HG03378 (cell line): Measurements from ENCODE around the gene SUB1.
"Not testable (repeated sequence)": the region's sequence is repeated elsewhere in the genome, so short reads cannot be mapped to it uniquely, and the experiment has no call there.

ENCODE experiments used
- ATAC-seq: cut with Tn5 transposase; IDR thresholded peaks from one replicate; pipeline ENCODE4 v1.9.1; 2021; ENCODE audit warnings: mild to moderate bottlenecking, moderate library complexity; ENCODE audit not compliant: unreplicated experiment

The SUB1 gene

DNA sequence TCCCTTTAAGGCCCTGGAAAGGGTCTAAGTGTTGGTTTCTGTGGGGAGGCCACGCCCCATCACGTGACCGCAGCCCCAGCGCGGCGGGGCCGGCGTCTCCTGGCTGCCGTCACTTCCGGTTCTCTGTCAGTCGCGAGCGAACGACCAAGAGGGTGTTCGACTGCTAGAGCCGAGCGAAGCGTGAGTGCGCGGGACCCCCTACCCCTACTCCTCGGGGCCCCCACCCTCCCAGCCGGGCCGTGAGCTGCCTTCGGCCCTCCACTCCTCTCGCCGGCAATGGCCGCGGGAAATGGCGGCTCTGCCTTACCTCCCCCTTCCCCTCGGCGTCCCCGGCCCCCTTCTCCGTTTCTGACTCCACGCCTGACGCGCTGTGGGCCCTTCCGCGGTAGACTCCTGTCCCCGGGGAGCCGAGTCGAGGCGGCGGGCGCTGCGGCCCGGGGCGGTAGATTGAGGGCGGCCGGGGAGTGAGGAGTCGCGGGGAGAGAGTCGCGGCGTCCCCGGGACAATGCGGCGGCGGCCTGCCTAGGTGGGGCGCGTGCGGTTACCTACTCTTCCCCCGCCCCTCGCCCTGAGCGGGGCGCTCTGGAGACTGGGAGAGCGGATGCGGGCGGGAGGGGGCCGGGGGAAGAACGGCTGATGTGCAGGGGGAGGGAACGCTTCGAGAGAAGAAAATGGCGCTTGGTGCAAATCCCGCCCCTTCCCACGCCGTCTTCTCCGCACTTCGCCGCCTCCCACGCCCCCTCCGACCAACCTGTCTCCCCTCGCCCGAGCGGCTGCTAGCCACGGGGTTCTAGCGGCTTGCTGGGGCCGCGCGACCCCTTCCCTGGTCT, at the start of gene SUB1:
Gene SUB1 (plus strand): TSS at position 112 of the 830 bp plus-strand sequence. CDS start 2,956 bp downstream, outside the sequence.
- ATAC-seq, result peak; percentile 44

DNA sequence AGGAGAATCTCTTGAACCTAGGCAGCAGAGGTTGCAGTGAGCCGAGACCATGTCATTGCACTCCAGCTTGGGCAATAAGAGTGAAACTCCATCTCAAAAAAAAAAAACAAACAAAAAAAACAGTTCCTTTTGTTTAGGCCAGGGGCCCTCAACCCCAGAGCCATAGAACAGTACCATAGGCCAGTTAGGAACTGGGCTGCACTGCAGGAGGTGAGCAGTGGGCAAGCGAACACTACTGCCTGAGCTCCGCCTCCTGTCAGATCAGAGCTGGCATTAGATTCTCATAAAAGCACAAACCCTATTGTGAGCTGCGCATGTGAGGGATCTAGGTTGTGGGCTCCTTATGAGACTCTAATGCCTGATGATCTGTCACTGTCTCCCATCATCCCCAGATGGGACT, 49.1 kb upstream of the SUB1 start:
- ATAC-seq, result no peak

GRCh38 chr5:32537437-32538029, 47.8 kb upstream of the SUB1 start:
- peak; percentile 30 for ATAC-seq

DNA sequence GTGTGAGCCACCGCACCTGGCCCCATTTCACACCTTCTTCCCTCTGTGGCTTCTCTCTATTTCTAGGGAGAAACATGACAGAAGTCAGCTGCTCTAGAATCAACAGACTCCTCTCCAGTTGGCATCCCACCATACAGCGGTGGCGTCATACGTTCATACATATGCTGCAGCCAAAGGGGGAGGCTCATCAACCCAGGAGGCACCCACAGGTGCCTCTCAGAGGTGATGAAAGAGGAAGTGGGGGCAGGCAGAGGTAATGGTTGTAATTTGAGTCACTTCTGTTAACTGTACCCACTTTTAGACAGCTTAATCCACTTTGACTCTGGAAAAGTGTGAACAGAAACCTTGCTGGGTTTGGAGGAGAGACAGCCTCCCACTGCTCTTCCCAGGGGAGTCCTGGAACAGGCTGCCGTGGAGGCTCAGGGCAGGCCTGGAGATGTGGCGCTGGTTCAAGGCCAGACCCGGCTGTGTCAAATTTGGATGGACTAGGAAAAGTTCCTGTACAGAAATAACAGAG, 47.3 kb upstream of the SUB1 start:
- ATAC-seq, result peak; percentile 68

DNA sequence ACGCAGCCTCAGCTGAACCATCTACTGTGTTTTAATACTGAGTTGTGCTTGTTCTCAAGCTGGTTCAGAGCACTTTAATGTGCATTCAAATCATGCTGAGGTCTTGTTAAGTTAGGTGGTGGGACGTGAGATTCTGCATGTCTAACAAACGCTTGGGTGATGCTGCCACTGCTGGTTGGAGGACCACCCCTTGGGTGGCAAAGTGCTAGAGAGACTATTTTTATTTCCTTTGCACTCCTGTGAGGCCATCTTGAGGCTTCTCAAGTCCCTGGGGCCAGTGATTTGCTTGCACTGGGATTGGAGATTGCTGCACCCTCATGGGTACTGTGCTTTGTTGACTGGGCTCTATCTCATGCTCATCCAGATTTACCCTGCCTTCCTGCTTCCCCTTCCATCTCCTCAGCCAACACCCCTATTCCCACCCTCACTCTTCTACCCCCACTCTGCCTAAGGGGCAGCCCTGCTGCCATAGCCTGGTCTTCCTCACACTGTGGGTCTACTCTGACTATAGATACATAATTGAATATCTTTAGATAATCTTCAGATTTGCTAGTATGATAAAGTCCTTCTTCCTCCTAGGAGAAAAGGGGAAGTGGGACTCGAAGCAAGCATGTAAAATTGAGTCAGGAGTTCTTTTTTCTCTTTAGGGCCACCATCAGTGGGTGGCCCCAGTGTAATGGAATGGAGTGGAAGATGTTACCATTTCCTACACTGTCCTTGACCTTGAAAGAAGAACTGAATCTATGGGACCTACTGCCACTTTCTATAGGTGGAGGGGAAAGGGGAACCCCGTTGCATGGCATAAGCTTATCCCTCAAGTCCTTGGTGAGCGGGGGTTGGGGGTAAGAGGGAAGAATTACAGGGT, 45.1 kb upstream of the SUB1 start:
- ATAC-seq, result peak; percentile 25

DNA sequence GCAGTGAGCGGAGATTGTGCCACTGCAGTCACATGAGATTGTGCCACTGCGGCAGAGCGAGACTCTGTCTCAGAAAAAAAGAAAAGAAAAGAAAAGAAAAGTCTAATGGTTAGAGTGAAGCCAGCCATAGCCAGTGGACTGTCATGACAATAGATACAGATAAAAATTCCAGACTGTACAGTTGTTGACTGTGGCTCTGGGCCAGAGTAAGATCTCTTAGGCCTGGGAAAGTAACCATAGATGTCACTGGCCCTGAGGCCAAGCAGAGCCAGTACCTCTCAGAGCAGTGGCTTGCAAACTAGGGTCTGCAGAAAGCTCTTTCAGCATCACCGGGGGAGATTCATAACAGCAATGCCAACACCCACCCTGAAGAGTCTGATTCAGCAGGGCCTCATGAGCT, 44.1 kb upstream of the SUB1 start:
- no peak for ATAC-seq

DNA sequence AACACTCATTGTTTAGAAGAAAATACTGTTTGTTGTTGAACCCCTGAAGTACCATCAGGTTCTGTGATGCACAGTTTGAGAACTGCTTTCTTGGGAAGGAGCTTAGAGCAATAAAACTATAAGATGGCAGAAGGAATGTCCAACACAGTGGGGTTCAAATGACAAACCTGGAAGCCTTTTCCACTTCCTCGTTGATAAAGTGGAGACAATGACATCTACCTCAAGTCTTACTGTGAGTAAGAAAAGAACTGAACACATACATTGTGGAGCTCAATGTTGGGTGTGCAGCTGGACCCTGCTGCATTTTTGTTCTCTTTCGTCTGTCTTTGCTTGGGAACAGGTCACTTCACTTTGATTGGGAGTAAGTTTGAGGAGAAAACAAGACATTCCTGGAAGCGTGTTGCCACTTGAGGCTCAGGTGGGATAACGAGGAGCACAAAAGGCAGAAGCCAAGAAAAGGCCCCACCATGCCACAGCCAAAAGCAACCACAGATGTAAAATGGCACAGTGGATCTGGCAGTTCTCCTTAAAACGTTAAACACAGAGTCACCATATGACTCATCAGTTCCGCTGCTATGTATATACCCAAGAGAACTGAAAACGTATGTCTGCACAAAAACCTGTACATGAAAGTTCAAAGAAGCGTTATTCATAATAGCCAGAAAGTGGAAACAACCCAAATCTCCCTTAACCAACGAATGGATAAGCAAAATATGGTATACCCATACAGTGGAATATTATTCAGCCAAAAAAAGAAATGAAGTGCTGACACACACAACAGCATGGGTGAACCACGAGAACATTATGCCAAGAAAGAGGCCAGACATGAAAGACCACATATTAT, 42.9 kb upstream of the SUB1 start:
- peak; percentile 82 for ATAC-seq

- ATAC-seq, result no peak
These were observed 42.1 kb upstream of the SUB1 start for GRCh38 chr5:32543291-32543690.

DNA sequence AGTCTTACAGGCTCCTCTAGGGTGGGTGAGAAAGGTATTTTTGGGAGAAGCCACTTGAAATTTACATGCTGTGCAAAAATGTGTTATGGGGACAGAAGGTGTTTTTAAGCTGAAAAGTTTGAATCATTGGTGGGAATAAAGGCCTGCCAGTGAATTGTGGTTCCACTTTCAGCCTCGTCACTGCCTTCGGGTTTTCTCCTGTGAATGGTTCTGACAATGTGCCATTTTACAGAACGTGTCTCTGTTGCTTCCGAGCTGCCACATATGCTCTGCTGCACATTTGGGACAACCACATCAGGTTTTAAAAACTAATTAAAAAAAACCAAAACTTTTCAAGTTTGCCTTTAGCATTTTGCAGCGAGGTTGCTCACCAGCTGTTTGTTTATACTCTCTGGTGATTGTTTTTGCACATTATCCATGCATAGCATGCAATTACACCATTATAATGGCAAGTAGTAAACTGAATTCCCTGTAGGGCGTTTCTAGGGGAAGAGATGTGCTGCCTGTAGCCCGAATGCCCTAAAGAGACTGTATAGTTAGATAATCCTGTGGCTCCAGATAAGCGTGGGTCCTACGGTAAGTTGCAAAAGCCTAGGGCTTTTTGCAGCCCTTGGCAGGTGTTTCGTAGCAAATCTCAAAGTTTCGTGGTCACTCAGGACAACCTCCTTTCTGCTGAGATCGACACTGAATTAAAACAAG, 40.1 kb upstream of the SUB1 start:
- ATAC-seq, result no peak

DNA sequence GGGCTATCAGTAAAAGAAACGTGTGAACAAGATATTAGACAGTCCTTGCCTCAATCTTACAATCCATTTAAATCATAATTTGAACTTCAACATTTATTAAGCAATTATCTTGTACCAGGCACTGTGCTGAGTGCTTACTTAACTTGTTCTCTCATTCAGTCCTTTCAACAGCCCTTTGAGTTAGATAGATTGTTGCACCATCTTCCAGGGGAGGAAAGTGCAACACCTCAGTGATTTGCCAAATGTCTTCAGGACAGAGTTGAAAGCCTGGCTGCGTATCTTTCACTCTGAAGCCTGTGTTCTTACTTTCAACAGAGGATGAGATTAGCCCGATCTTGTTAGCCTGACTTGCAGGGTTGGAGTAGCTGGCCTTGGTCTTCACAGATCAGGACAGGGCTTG, 34.2 kb upstream of the SUB1 start:
- no peak for ATAC-seq

GRCh38 chr5:32551865-32552264, 33.5 kb upstream of the SUB1 start:
- no peak for ATAC-seq

- ATAC-seq, result not testable (repeated sequence)
These were observed 32.9 kb upstream of the SUB1 start for GRCh38 chr5:32552491-32552890.

DNA sequence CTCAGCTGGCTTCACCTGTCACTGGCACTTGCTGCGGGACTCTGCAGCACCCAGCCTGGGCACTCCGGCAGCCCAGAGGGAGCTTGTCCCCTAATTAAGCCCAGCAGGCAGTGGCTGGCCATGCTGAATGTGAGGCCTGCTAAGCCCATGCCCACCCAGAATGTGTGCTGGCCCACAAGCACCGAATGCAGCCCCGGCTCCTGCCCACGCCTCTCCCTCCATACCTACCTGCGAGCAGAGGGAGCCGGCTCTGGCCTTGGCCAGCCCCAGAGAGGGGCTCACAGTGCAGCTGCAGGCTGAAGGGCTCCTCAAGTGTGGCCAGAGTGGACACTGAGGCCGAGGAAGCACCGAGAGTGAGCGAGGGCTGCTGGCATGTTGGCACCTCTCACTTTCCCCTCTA, 32.4 kb upstream of the SUB1 start:
- ATAC-seq, result no peak

GRCh38 chr5:32554181-32554780, 31.1 kb upstream of the SUB1 start:
- ATAC-seq, result not testable (repeated sequence)

- not testable (repeated sequence) for ATAC-seq
These were observed 28.8 kb upstream of the SUB1 start for GRCh38 chr5:32556543-32556942.

- ATAC-seq, result no peak
These were observed 25.9 kb upstream of the SUB1 start for GRCh38 chr5:32559411-32559810.

DNA sequence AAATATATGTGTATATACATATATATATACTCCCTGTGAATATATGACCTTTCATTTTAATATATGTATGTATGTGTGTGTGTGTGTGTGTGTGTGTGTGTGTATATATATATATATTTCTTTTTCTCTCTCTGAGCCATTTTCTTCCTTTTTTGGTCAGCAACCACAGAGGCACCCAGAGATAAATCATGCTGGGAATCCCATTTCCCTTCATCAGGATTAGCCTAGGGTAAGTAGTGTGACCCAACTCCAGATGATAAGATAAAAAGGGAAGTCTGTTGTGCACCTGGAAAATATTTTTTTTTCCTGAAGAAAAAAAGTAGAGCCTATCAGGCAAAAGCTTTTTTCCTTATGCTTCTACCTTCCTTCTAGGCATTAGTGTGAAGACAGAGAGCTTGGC, 25.4 kb upstream of the SUB1 start:
- ATAC-seq, result no peak

DNA sequence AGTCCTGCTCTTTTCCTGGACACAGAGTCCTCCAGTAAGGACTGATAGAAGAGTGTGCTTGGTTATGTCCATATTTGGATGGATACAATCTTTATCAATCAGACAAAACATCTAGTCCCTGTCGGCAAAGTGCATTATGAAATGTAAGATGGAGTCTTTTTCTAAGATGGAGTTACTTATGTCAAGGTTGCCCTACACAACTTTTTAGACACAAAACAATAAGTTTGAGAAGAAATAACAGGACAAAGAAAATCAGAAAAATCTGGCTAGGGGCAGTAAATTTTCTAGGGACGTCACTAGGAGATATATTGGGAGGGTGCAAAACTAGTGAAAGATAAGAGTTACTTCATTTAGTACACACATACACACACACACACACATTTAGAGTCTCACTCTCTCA, 23.3 kb upstream of the SUB1 start:
- no peak for ATAC-seq

DNA sequence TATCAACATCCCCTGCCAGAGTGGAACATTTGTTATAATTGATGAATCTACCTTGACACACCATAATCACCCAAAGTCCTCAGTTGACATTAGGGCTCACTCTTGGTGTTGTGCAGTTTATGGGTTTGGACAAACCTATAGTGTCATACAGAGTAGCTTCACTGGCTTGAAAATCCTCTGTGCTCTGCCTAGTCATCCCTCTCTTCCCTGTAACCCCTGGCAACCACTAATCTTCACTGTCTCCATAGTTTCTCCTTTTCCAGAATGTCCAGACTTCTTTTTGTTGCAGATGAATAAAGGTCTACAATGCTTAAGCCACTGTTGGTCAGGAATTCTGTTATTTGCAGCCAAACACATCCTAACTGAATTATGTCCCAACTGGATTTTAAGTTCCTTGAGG, 22.5 kb upstream of the SUB1 start:
- ATAC-seq, result no peak
